GM23248 (cell line): ENCODE results near the gene SMPX. TPM values are rescaled to one million over a fixed set of nuclear protein-coding genes. Genes with fewer than 3 reads are reported as not detected.
A peak's percentile ranks its signal among the peaks of the same experiment; 100 is the strongest.

Experiments used
- DNase-seq: peaks from one replicate; pipeline ENCODE4 v3.0.0-alpha.2; 2015
- H2AFZ ChIP-seq: fragments of 200-600 bp; sonication (generic); 2 replicates; pipeline ENCODE4 v1.6.1; 2016; ENCODE audit warnings: antibody characterized with exemption
- H3F3A ChIP-seq: fragments of 200-600 bp; sonication (generic); 2 replicates; pipeline ENCODE4 v1.6.1; 2016; ENCODE audit warnings: mild to moderate bottlenecking, antibody characterized with exemption, mixed run types; ENCODE audit not compliant: insufficient read depth
- H3K27ac ChIP-seq: fragments of 200-600 bp; sonication (generic); 2 replicates; pipeline ENCODE4 v1.5.1; 2016; ENCODE audit warnings: mild to moderate bottlenecking
- H3K27me3 ChIP-seq: fragments of 200-600 bp; sonication (generic); replicated peaks from 2 replicates; pipeline ENCODE4 v1.6.1; 2016; ENCODE audit warnings: mild to moderate bottlenecking; ENCODE audit not compliant: insufficient read depth
- H3K36me3 ChIP-seq: fragments of 200-600 bp; sonication (generic); 2 replicates; pipeline ENCODE4 v1.6.1; 2016; ENCODE audit warnings: low read depth, mild to moderate bottlenecking
- H3K4me1 ChIP-seq: fragments of 200-600 bp; sonication (generic); 2 replicates; pipeline ENCODE4 v1.6.1; 2016; ENCODE audit warnings: mild to moderate bottlenecking; ENCODE audit not compliant: insufficient read depth
- H3K4me2 ChIP-seq: fragments of 200-600 bp; sonication (generic); one replicate; pipeline ENCODE4 v1.6.1; 2016; ENCODE audit warnings: mild to moderate bottlenecking; ENCODE audit not compliant: unreplicated experiment
- H3K4me3 ChIP-seq: fragments of 200-600 bp; sonication (generic); 2 replicates; pipeline ENCODE4 v1.5.1; 2016; ENCODE audit warnings: mild to moderate bottlenecking
- H3K79me2 ChIP-seq: fragments of 200-600 bp; sonication (generic); 2 replicates; pipeline ENCODE4 v1.6.1; 2016; ENCODE audit warnings: mild to moderate bottlenecking; ENCODE audit not compliant: insufficient read depth
- H3K9ac ChIP-seq: fragments of 200-600 bp; sonication (generic); 2 replicates; pipeline ENCODE4 v1.6.1; 2016; ENCODE audit warnings: mild to moderate bottlenecking
- H3K9me2 ChIP-seq: fragments of 200-600 bp; sonication (generic); 2 replicates; pipeline ENCODE4 v1.6.1; 2016; ENCODE audit warnings: mixed run types, mild to moderate bottlenecking, moderate library complexity; ENCODE audit not compliant: insufficient read depth
- H3K9me3 ChIP-seq: fragments of 200-600 bp; sonication (generic); one replicate; pipeline ENCODE4 v1.6.1; 2017; ENCODE audit warnings: low read depth
- H4K20me1 ChIP-seq: fragments of 200-600 bp; sonication (generic); 2 replicates; pipeline ENCODE4 v1.6.0; 2016; ENCODE audit not compliant: insufficient read depth
- EZH2 ChIP-seq: fragments of 200-600 bp; sonication (generic); IDR thresholded peaks from 2 replicates; pipeline ENCODE4 v1.6.1; 2018; ENCODE audit warnings: antibody characterized with exemption, mild to moderate bottlenecking; ENCODE audit not compliant: insufficient read depth, poor library complexity, severe bottlenecking
- EZH2phosphoT487 ChIP-seq: fragments of 200-600 bp; sonication (generic); IDR thresholded peaks from 2 replicates; pipeline ENCODE4 v1.6.1; 2018; ENCODE audit warnings: antibody characterized with exemption, moderate library complexity, mild to moderate bottlenecking, low read depth; ENCODE audit not compliant: insufficient read depth
- WGBS, 2 experiments: methylation state at CpG; one replicate each; pipeline ENCODE4 v1.1.6; 2015 to 2017; ENCODE audit warnings: low lambda C conversion rate in 2 of 2, low coverage in 1 of 2; ENCODE audit errors: missing lambda C conversion rate in 2 of 2; 5-methylcytosine and 5-hydroxymethylcytosine counted together
- in situ Hi-C: fragments of 300-500 bp; cut with MboI; formaldehyde crosslinking; loops from 2 replicates; pipeline ENCODE4 v1.15.0; 2020
- polyA plus RNA-seq: library from polyadenylated mRNA; unstranded; fragments of >200 nt; fragmentation: Nextera tagmentation; extraction: Ambion mirVana; gene quantifications from 2 replicates; pipeline ENCODE4 v1.2.1, GENCODE V29; 2016
- total RNA-seq: library from RNA; depleted of rRNA; stranded (reverse); fragments of >200 nt; shearing (Covaris generic); gene quantifications from 2 replicates; pipeline ENCODE4 v1.2.3, GENCODE V29; 2014

SMPX gene
- total and polyA plus RNA-seq, 2 experiments from 2014 or later, result not detected

DNA sequence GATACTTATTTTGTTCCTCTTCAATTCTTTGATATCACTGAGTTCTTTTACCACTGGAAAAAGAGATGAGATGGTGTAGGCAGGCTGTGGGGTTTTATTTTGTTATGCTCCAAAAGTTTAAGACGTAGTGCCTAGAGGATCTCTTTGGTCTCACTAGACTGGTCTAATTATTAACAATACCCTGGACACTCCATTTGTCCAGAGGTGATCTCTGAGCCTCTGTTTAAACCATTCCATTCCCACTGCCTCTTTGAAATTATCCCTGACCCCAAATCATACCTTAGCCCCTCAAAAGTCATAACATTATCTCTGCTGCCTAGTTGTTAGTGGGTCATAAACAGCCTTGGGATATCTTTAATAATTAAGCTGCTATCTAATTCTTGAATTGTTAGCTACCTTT, 24.2 kb downstream of the SMPX start:
- in situ Hi-C loops, result no loop called here

DNA sequence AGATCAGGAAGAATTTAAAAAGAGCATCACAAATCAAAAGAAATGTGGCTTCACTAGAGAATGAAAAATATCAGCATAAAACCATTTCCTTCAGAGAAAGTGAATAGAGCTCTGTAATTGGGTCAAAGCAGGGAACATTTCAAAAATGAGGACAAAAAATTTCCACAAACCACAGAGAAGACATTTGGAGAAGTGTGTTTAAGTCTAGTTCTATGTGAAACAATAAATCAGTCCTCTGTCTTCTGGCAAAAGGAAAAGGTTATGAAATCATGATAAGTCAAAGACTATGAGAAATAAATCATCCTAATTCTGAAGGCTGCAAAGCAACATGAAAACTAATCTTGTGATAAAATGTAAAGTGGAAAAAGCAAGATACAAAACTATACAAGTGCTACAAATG, 27.9 kb downstream of the SMPX start:
- Histone ChIP-seq H3K4me1 (peaks cover 10% of the 10 kb centered on the region), H3K9me2 (no peaks in the 10 kb centered on the region), H4K20me1 (no peaks in the 10 kb centered on the region), H3K79me2 (no peaks in the 10 kb centered on the region), H3K4me2 (no peak overlapping the region), H3K9ac (no peak overlapping the region), H3K9me3 (no peaks in the 10 kb centered on the region), H3F3A (peaks cover 11% of the 10 kb centered on the region), H3K27me3 (no peaks in the 10 kb centered on the region), H3K36me3 (no peaks in the 10 kb centered on the region), H2AFZ (no peak overlapping the region), H3K4me3 (no peak overlapping the region), H3K27ac (no peak overlapping the region)
- TF ChIP-seq EZH2phosphoT487, result no peak
- no peak for TF ChIP-seq EZH2
- DNase-seq, result no peak
- in situ Hi-C loops, result no loop called here

More for the DNA sequence above, 24.2 kb downstream of the SMPX start:
- Histone ChIP-seq H3K79me2 (no peaks in the 10 kb centered on the region), H3K27me3 (no peaks in the 10 kb centered on the region), H3F3A (peaks cover 25% of the 10 kb centered on the region), H3K4me2 (no peak overlapping the region), H3K9ac (no peak overlapping the region), H3K9me3 (no peaks in the 10 kb centered on the region), H2AFZ (no peak overlapping the region), H3K4me1 (peaks cover 13% of the 10 kb centered on the region), H3K4me3 (no peak overlapping the region), H4K20me1 (no peaks in the 10 kb centered on the region), H3K27ac (no peak overlapping the region), H3K9me2 (no peaks in the 10 kb centered on the region), H3K36me3 (no peaks in the 10 kb centered on the region)
- no peak for DNase-seq
- WGBS, 2 experiments, result 90 to 100% methylated on average over 1 of the region's 1 CpG
- no peak for TF ChIP-seq EZH2phosphoT487
- TF ChIP-seq EZH2, result no peak

DNA sequence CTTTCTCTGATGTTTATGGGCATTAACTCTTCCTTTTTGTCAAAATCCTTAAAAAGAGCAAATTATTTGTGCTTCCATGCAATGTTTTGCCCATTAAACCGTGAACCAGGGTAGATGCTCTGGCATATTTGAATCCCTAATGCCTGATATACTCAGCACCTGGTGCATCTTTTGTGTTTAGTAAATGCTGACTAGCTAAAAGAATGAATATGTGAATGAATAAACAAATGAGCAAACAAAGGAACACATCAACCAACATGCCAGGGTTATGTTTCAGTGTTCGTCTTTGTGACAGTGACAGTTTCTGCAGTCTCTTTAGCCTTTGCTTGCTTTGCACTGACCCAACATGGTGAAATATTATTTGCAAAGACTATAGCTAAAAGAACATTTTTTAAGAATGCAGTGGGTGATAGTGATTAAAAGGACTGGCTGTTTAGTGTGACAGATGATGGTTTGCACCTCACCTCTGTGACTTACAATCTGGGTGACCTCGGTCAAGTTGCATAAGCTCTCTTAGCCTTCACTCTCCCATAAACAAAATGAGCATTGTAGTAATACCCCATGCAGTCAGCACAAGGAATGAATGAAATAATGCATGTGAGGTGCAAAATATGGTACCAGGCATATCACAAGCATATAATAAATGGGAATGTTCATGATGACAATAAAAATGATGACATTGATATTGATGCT, 29.5 kb downstream of the SMPX start:
- H3K79me2 ChIP-seq, result no peaks in the 10 kb centered on the region
- H3F3A ChIP-seq, result no peaks in the 10 kb centered on the region
- no peak overlapping the region for H3K27ac ChIP-seq
- H3K4me1 ChIP-seq, result peaks cover 4% of the 10 kb centered on the region
- no peaks in the 10 kb centered on the region for H4K20me1 ChIP-seq
- no peaks in the 10 kb centered on the region for H3K27me3 ChIP-seq
- H3K4me2 ChIP-seq, result no peak overlapping the region
- no peaks in the 10 kb centered on the region for H3K36me3 ChIP-seq
- H3K4me3 ChIP-seq, result no peak overlapping the region
- TF ChIP-seq EZH2, result no peak
- no peak for TF ChIP-seq EZH2phosphoT487
- no peak for DNase-seq
- 62 to 66% methylated on average over 3 of the region's 3 CpGs for WGBS, 2 experiments
- H3K9ac ChIP-seq, result no peak overlapping the region
- H3K9me3 ChIP-seq, result no peaks in the 10 kb centered on the region
- in situ Hi-C loops, result loop anchor here (10.0 kb wide), 1 partner anchor 1204 kb away; no protein-coding TSS in a partner anchor
- H2AFZ ChIP-seq, result no peak overlapping the region
- no peaks in the 10 kb centered on the region for H3K9me2 ChIP-seq

- DNase-seq, result peak; percentile 6
- no peak overlapping the region for H3K4me3 ChIP-seq
- in situ Hi-C loops, result loop anchor here (10.0 kb wide), 1 partner anchor 1201 kb away; no protein-coding TSS in a partner anchor
- H2AFZ ChIP-seq, result no peak overlapping the region
- no peak overlapping the region for H3K4me2 ChIP-seq
- H3K9me3 ChIP-seq, result no peaks in the 10 kb centered on the region
- no peak overlapping the region for H3K9ac ChIP-seq
- H3K27ac ChIP-seq, result no peak overlapping the region
- H3K36me3 ChIP-seq, result no peaks in the 10 kb centered on the region
- no peaks in the 10 kb centered on the region for H3K79me2 ChIP-seq
- H4K20me1 ChIP-seq, result no peaks in the 10 kb centered on the region
- 53 to 71% methylated on average over 5 to 6 of the region's 6 CpGs for WGBS, 2 experiments
- H3K4me1 ChIP-seq, result peaks cover 4% of the 10 kb centered on the region
- no peaks in the 10 kb centered on the region for H3F3A ChIP-seq
- H3K9me2 ChIP-seq, result no peaks in the 10 kb centered on the region
- H3K27me3 ChIP-seq, result no peaks in the 10 kb centered on the region
- TF ChIP-seq EZH2 (no peak), EZH2phosphoT487 (no peak)
Measured at GRCh38 chrX:21725916-21726315, 32.0 kb downstream of the SMPX start.
